Pancreas (tissue), 10 donors: ENCODE results near the gene RGS2. TPM values are rescaled to one million over a fixed set of nuclear protein-coding genes. Genes with fewer than 3 reads are reported as not detected.

Experiments
- ATAC-seq, 4 donors: fragments of 200-7000 bp; cut with Tn5 transposase; one replicate each; pipeline versions ENCODE4 v1.8.0 to v1.9.1; 2020; ENCODE audit warnings: mild to moderate bottlenecking in 4 of 4, moderate library complexity in 4 of 4
- DNase-seq, 6 donors: peaks; one replicate each; pipeline ENCODE4 v3.0.0-alpha.2; 2020
- FAIRE-seq: peaks from 2 replicates; lab custom pipeline; 2012; peaks lifted over from hg19 to GRCh38; lab: Jason Lieb, UNC
- H3K27ac ChIP-seq, 4 donors: fragments of 200-600 bp; sonication (generic); 1 replicate in 3 of 4; 2 replicates in 1 of 4; pipeline versions ENCODE4 v1.5.0 to v1.8.0; 2020
- H3K27me3 ChIP-seq, 4 donors: fragments of 200-600 bp; one replicate each; pipeline ENCODE4 v1.8.0; 2021
- H3K36me3 ChIP-seq, 3 donors: fragments of 200-600 bp; sonication (generic) in 1 of 3; one replicate each; pipeline versions ENCODE4 v1.5.0 to v1.8.0; 2020 to 2021
- H3K4me1 ChIP-seq, 3 donors: fragments of 200-600 bp; one replicate each; pipeline ENCODE4 v1.8.0; 2021
- H3K4me3 ChIP-seq, 4 donors: fragments of 200-600 bp; sonication (generic) in 2 of 4; one replicate each; pipeline versions ENCODE4 v1.5.0 to v1.8.0; 2020 to 2021
- H3K9me3 ChIP-seq, 4 donors: fragments of 200-600 bp; one replicate each; pipeline ENCODE4 v1.8.0; 2021
- CTCF ChIP-seq, 4 donors: fragments of 200-600 bp; sonication (generic) in 3 of 4; IDR thresholded peaks; one replicate each; pipeline versions ENCODE4 v1.5.0 to v1.8.0; 2021; ENCODE audit warnings: antibody characterized with exemption in 4 of 4
- WGBS, 2 donors: extraction: QIAGEN DNeasy Blood & Tissue Kit; methylation state at CpG; one replicate each; pipeline ENCODE4 v1.1.7; 2013; 5-methylcytosine and 5-hydroxymethylcytosine counted together
- intact Hi-C, 3 donors: fragments of 100-400 bp; cut with DNase I; formaldehyde crosslinking; loops; one replicate each; pipeline versions ENCODE4 v1.11.1 to v1.14.2; 2022
- polyA plus RNA-seq, 2 donors: library from polyadenylated mRNA; stranded (reverse); fragments of 200-250 nt; gene quantifications; one replicate each; pipeline ENCODE4 v1.2.3, GENCODE V29; 2013
- total RNA-seq, 6 donors: library from RNA; stranded (reverse); fragmentation: NEBNext Ultra II Directional in 4 of 6; extraction: Animal tissue kit (Norgen Biotek cat#: 25700) in 4 of 6; gene quantifications; one replicate each; pipeline versions ENCODE4 v1.2.1 to v1.2.4, GENCODE V29; 2021 to 2023
- donor health status: healthy with polysubstance abuse.
- donor health status: DM: no; HTN: no; CAD: no; lungs with moderate emphysema.
- donor health status: DM: no; HTN: no; CAD: no.
- donor health status: control.
- donor health status: control.
- donor health status: Bipolar disorder and iron deficiency.
- donor health status: DM: yes; HTN: yes; CAD: no.
- donor health status: DM: no; HTN: no; CAD: no.
- donor health status: DM: no; HTN: no; CAD: no.
- donor health status: DM: yes; HTN: yes; CAD: no.

RGS2 gene
- total and polyA plus RNA-seq, 8 donors = 9.2 to 534 (median 57.4) TPM

GRCh38 chr1:192783791-192784190, 25.0 kb upstream of the RGS2 start:
- WGBS, 2 donors = 95 to 97% methylated on average over 6 of the region's 6 CpGs
- DNase-seq = no peak
- ATAC-seq = no peak
- TF ChIP-seq CTCF (IDR thresholded peaks at IDR 0.05) = no peak
- intact Hi-C loops = no loop called here
- no peak for FAIRE-seq
- Histone ChIP-seq H3K4me3 (no peak overlapping the region), H3K9me3 (no peaks in the 10 kb centered on the region), H3K27me3 (no peaks in the 10 kb centered on the region), H3K27ac (no peak overlapping the region), H3K4me1 (peaks cover 0 to 9% (median 0%) of the 10 kb centered on the region in 3 donors), H3K36me3 (no peaks in the 10 kb centered on the region)

- DNase-seq (no peak), ATAC-seq (no peak), FAIRE-seq (peak; percentile 75)
- Histone ChIP-seq H3K27me3 (no peaks in the 10 kb centered on the region), H3K27ac (no peak overlapping the region), H3K4me3 (no peak overlapping the region), H3K36me3 (no peaks in the 10 kb centered on the region), H3K4me1 (peaks cover 0 to 9% (median 0%) of the 10 kb centered on the region in 3 donors), H3K9me3 (no peaks in the 10 kb centered on the region)
- TF ChIP-seq CTCF (IDR thresholded peaks at IDR 0.05) = no peak
- WGBS, 2 donors = 42 to 61% methylated on average over 2 of the region's 2 CpGs
- intact Hi-C loops = no loop called here
Observed at GRCh38 chr1:192784397-192784796, 24.4 kb upstream of the RGS2 start.

DNA sequence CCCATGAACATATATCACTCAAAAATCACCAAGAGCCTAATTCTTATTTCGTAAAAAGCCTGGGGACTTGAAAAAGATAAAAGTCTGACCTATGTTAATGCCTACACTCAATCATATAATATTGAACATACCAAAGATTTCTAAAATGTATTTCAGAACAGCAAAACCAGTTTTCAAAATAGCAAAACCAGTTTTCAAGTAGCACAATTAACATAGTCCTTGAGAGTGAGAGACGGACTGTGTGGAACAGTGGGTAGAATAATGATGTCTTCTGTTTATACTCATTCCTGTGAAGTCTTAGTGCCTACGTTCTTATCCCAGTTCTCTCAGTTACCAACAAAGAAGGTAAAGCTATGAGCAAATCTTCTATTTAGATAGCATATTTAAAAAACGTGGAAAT, 22.3 kb upstream of the RGS2 start:
- H3K4me1 ChIP-seq = peaks cover 0 to 9% (median 5%) of the 10 kb centered on the region in 3 donors
- H3K36me3 ChIP-seq = no peaks in the 10 kb centered on the region
- no peak for FAIRE-seq
- ATAC-seq = no peak
- H3K9me3 ChIP-seq = no peaks in the 10 kb centered on the region
- TF ChIP-seq CTCF (IDR thresholded peaks at IDR 0.05) = no peak
- no peak overlapping the region for H3K4me3 ChIP-seq
- no peak overlapping the region for H3K27ac ChIP-seq
- intact Hi-C loops = no loop called here
- 42 to 46% methylated on average over 4 of the region's 4 CpGs for WGBS, 2 donors
- H3K27me3 ChIP-seq = no peaks in the 10 kb centered on the region
- no peak for DNase-seq

- no peaks in the 10 kb centered on the region for H3K27me3 ChIP-seq
- ATAC-seq (peak in 2 of 4 donors; percentile 40 to 41), DNase-seq (no peak), FAIRE-seq (no peak)
- intact Hi-C loops = no loop called here
- WGBS, 2 donors = 84 to 86% methylated on average over 9 of the region's 9 CpGs
- H3K36me3 ChIP-seq = no peaks in the 10 kb centered on the region
- peaks cover 0 to 9% (median 5%) of the 10 kb centered on the region in 3 donors for H3K4me1 ChIP-seq
- no peak for TF ChIP-seq CTCF (IDR thresholded peaks at IDR 0.05)
- H3K27ac ChIP-seq = no peak overlapping the region
- no peaks in the 10 kb centered on the region for H3K9me3 ChIP-seq
- H3K4me3 ChIP-seq = no peak overlapping the region
Observed at GRCh38 chr1:192787914-192788585, 20.8 kb upstream of the RGS2 start.

- intact Hi-C loops = no loop called here
- Histone ChIP-seq H3K27me3 (no peaks in the 10 kb centered on the region), H3K4me1 (peaks cover 0 to 9% (median 5%) of the 10 kb centered on the region in 3 donors), H3K27ac (no peak overlapping the region), H3K9me3 (no peaks in the 10 kb centered on the region), H3K36me3 (no peaks in the 10 kb centered on the region), H3K4me3 (no peak overlapping the region)
- ATAC-seq (peak in 1 of 4 donors; percentile 16), DNase-seq (no peak), FAIRE-seq (no peak)
- WGBS, 2 donors = 67 to 77% methylated on average over 2 of the region's 2 CpGs
- no peak for TF ChIP-seq CTCF (IDR thresholded peaks at IDR 0.05)
Observed at GRCh38 chr1:192789871-192790270, 19.0 kb upstream of the RGS2 start.
